Fibroblast of the aortic adventitia (primary cell): ENCODE data around the gene ANKMY1. TPM values are rescaled to one million over a fixed set of nuclear protein-coding genes. Genes with fewer than 3 reads are reported as not detected.
"Not testable (repeated sequence)": the region's sequence is repeated elsewhere in the genome, so short reads cannot be mapped to it uniquely, and the experiment has no call there.

Experiments
- DNase-seq: peaks from one replicate; pipeline ENCODE4 v3.0.0-alpha.2; 2010; ENCODE audit warnings: low read depth
- H3K4me3 ChIP-seq: 2 replicates; pipeline ENCODE4 v1.5.1; 2011; ENCODE audit warnings: low read depth, mild to moderate bottlenecking, control low read depth, low read length, moderate library complexity
- CTCF ChIP-seq: IDR thresholded peaks from 2 replicates; pipeline ENCODE4 v1.5.1; 2011; ENCODE audit warnings: mild to moderate bottlenecking, low read length, control low read depth, inconsistent platforms; ENCODE audit not compliant: insufficient read depth
- total RNA-seq: library from RNA; depleted of rRNA; stranded (reverse); fragments of >200 nt; gene quantifications from 2 replicates; pipeline ENCODE4 v1.2.3, GENCODE V29; 2012; ENCODE audit warnings: low replicate concordance

ANKMY1 gene
- total RNA-seq, 1 donor, result 11.0 TPM

- peak; percentile 22 for DNase-seq
- H3K4me3 ChIP-seq, result not testable (repeated sequence)
- TF ChIP-seq CTCF, result peak; percentile 26
Measured at GRCh38 chr2:240497082-240497481, 60.7 kb downstream of the ANKMY1 start.

- not testable (repeated sequence) for H3K4me3 ChIP-seq
- peak; percentile 26 for DNase-seq
- TF ChIP-seq CTCF, result peak; percentile 39
Measured at GRCh38 chr2:240494942-240495341, 62.8 kb downstream of the ANKMY1 start.

GRCh38 chr2:240494194-240494793, 63.5 kb downstream of the ANKMY1 start:
- TF ChIP-seq CTCF, result no peak
- no peak for DNase-seq
- H3K4me3 ChIP-seq, result no peak overlapping the region

GRCh38 chr2:240491483-240491882, 66.3 kb downstream of the ANKMY1 start:
- TF ChIP-seq CTCF, result no peak
- H3K4me3 ChIP-seq, result no peak overlapping the region
- DNase-seq, result no peak

GRCh38 chr2:240482141-240482540, 75.6 kb downstream of the ANKMY1 start:
- DNase-seq, result no peak
- no peak for TF ChIP-seq CTCF
- no peak overlapping the region for H3K4me3 ChIP-seq

- TF ChIP-seq CTCF, result no peak
- H3K4me3 ChIP-seq, result no peak overlapping the region
- DNase-seq, result no peak
Measured at GRCh38 chr2:240481720-240482119, 76.1 kb downstream of the ANKMY1 start.
